GM21576 (cell line): ENCODE data around the gene CACNA1A.

Source experiments
- ATAC-seq: cut with Tn5 transposase; IDR thresholded peaks from one replicate; pipeline ENCODE4 v1.9.1; 2021; ENCODE audit warnings: mild to moderate bottlenecking, moderate library complexity; ENCODE audit not compliant: unreplicated experiment

The CACNA1A gene

DNA sequence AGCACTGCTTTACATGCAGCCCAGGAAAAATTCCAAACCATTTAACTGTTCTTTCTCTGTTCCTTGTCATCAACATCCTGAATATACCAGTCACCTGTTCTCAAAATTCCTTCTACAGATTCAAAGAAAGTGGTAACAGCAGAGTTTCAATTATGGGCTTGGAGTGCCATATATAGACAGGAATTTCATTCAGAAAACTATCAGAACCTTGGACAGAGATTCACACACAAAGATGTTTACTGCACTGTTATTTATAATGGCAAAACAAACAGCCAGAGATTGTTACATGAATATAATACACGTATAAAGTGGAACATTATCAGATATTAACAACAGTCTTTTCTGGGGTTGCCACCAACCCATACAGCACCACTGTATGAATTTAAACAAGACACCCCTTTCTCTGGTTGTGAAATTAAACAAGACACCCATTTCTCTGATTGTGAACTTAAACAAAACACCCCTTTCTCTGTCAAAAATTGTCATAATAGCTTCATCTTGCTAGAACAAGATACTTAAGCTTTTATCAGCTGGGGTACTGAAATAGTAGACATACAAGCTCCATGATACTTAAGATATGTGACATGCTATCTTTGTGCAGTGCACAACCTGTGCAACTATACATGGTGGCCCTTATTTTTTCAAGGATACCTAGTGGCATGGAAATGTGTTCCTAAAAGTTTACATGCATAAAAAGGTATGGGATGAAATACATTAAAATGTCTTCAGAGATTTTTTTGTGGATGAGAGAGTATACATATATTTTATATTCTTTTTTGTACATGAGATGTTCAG lies 12.6 kb downstream of the CACNA1A start:
- ATAC-seq: no peak

DNA sequence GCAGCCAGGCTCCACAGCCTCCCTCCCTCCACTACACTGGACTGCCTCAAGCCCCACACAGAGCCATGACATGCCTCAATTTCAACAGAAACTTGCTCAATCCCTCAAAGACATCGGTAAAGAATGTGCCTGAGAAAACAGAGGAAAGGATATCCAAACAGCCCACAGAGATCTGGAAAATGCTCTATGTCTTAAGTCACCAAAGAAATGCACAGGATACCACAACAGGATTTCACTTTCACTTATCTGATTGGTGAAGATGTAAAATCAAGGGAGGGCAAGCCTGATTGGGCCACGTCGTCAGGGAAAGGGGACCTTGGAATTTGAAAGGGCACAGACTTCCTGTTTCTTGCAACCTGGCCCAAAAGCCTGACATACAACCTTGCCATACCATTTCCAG lies 14.2 kb downstream of the CACNA1A start:
- no peak for ATAC-seq

DNA sequence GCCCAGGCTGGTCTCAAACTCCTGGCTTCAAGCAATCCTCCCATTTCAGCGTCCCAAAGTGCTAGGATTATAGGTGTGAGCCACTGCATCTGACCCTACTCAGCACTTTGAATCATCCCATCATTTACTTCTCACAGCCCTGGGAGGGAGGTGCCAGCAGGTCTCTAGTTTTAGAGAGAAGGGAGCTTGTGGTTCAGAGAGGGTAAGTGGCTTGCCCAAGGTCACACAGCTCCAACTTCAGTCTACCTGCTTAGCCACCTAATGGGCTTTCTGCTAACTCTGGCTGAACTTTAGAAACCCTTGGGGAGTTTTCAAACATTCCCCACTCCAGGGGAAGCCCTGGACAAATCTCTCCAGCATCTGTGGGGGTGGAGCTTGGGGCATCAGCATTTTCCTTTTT lies 18.3 kb downstream of the CACNA1A start:
- ATAC-seq: no peak

DNA sequence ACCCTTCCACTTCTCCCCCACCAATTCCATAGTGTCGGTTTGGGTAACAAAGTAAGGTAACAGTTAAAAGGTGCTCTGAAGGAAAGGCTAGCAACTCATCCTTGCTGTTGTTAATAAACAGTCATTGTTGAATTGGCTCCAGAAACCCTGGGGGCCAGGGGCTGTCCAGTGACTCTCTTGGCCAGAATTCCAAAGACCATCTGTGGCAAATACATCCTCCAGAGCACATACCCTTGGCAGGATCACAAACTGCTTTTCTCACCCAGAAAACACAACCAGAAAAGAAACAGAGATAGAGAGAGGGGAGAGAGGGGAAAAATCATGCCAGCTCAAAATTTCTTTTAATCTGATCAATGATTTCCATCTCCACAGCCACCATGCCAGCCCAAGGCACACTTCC lies 22.1 kb downstream of the CACNA1A start:
- ATAC-seq: no peak

DNA sequence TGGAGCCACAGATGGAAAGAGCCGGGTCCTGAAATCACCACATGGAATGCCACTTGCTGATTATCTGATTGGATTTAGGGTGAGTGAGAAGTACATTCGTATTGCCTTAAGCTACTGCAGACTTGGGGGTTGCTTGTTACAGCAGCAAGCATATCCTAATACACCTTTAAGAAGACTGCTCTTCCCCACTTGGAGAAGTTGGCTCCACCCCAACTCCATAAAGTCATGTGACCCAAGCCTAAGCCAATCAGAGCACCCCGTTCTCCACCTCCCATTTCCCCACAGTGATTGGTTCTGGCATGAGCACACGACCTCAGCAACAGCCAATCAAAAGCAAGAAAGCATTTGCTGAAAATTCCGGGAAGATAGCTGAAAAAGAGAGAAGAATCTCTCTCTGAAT lies 23.1 kb downstream of the CACNA1A start:
- no peak for ATAC-seq

DNA sequence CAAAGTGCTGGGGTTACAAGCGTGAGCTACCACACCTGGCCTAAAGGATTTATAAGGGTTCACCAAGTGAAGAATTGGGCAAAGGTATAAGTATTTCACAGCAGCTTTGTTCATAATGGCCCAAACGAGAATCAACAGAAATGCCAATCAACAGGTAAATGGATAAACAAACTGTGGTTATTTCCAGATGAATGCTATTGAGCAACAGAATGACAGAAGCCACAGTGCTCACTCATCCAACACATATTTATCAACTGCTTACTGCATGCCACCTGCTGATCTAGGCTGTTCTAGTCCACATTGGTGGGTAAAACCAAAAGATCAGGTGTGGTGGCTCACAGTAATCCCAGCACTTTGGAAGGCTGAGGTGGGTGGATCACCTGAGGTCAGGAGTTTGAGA lies 27.7 kb downstream of the CACNA1A start:
- no peak for ATAC-seq

DNA sequence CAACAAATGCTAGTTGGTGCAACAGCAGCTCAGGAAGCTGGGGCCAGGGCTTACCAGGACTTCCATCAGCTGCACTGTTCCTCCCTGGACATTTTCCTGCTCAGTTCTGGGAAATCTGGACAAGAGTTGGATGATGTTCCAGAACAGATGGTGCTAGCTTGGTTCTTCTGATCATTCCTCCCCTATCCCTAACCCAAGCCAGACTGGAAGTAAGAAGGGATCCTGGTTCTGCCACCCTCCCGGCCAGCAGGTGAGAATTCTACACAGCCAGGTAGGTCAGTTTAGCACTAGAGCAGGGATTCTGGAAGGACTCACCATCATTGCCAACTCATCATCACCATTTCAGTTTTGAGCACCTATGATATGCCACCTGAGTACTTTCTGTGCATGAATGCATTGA lies 30.2 kb downstream of the CACNA1A start:
- ATAC-seq: no peak

DNA sequence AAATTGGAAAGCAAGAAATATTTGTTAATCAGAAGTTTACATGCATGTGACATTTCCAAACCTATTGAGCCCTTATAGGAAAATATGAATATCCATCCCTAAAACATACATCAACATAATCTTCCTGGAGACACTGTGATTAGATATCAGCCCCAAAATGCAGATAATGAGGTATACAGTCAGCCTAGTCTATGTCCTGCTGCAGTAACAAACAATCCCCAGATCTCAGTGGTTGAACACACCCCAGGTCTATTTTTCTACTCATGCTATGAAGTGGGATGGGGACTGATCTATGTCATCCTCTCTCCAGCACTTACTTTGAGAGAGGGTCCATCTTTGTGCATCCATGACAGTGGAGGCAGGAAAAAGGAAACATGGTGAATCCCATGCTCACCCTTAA lies 31.2 kb downstream of the CACNA1A start:
- no peak for ATAC-seq

DNA sequence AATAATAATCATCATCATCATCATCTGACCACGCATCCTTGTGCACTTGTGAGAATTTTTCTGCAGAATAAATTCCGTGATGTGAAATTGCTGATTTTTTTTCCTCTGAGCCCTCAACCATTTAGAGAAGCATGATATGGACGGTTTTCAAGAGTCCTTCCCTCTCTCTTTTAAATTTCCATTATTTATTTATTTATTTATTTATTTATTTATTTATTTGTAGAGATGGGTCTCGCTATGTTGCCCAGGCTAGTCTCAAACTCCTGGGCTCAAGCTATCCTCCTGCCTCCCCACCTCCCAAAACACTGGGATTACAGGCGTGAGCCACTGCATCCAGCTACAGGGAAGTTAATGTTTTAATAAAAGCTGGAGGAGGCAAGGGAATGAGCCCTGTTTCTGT lies 39.6 kb downstream of the CACNA1A start:
- no peak for ATAC-seq

DNA sequence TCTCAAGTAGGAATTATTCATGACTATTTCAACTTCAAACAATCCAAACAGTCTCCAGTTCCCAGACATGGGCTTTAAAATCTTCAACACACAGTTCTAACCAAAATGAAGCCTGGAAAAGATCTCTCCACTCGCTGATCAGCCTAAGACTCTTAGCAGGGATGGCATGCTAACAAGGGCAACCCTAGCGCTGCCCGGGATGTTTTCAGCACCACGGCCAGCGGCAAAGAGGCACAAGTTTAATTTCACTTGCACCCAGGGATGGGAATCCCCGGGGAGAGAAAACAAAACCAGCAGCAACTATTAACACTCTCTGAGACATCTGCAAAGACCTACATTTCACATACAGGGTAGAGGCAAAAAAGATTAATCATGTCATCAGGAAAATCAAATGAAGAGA lies 43.0 kb downstream of the CACNA1A start:
- no peak for ATAC-seq

DNA sequence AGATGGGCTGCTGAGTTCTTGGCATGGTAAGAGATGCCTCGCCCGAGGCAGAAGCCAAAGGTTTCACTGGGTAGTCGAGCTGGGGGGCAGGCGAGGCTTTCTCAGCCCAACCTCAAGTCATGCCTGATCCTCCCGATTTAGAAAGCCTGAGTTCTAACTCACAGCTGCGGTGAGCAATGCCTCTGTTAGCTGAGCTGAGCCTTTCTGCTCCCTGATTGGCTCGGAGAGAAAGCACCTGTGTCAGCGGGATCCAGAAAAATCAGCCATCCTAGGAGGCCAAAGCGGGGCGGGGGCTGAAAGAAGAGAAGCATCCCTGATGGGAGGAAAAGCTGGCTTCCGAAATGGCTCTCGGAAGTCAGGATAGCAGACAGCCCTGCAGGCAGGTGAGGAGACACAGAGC lies 44.7 kb downstream of the CACNA1A start:
- no peak for ATAC-seq

DNA sequence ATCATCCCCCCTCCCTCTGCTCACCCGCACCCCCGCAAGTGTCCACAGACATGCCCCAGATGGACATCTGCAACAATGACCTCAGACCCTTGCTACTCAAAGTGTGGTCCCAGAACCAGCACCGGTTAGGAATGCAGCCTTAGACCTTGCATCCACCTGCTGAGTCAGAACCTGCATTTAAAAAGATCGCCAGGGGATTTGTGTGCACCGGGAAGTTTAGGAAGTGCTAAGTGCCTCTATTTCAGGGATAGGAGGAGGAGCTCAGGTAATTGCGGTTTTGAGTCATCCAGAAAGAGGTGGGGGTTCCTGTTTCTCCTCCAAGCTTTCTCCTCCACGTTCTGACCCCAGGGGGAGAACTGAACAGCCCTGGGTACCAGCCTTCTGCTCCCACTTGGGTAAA lies 46.2 kb downstream of the CACNA1A start:
- no peak for ATAC-seq

DNA sequence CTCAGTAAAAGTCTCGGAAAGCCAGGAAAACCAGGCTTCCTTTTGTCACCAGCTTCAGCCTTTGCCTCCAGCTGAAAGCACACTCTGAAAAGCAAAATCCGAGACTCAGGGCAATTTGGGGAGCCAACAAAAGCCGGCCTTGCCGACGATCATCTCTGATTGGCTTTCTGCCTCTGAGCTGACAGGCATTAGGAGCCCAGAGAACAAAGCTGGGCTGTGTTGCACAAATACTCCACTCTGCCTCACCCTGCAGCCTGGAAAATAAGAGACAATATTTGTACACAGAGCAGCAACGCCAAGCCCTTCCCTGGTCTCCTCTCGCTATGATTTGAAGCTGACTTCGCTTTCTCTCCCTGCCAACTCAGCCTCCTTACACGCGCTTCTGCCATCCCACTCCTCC lies 46.9 kb downstream of the CACNA1A start:
- ATAC-seq: no peak

DNA sequence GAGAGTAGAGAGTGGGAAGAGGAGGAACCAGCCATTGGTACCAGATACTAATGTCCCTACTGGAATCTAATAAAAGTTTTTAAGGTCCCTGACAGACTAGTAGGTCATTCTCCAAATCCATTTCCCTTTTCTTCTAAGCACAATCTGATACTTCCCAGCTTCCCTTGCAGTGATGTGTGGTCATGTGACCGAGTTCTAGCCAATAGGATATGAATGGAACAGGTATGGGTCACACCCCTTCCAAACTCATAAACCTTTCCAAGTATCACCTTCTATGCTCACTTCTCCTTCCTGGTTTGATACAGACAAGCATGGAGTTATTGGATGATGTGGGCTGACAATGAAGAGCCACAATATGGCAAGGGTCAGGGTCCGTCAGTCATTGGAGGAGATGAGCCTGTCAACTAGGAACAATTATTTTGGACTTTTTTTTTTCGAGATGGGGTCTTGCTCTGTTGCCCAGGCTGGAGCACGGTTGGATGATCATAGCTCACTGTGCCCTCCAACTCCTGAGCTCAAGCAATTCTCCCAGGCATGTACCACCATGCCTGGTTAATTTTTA lies 54.8 kb downstream of the CACNA1A start:
- no peak for ATAC-seq

DNA sequence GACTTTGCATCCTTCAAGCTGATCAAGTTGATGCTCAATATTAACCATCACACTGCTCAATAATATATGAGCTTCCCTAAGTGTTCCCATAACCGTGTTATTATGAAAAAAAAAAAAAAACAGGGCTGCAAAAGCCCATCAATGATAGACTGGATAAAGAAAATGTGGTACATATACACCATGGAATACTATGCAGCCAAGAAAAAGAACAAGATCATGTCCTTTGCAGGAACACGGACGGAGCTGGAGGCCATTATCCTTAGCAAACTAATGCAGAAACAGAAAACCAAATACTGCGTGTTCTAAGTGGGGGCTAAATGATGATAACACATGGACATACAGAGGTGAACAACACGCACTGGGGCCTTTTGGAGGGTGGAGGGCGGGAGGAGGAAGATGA lies 58.3 kb downstream of the CACNA1A start:
- ATAC-seq: no peak

DNA sequence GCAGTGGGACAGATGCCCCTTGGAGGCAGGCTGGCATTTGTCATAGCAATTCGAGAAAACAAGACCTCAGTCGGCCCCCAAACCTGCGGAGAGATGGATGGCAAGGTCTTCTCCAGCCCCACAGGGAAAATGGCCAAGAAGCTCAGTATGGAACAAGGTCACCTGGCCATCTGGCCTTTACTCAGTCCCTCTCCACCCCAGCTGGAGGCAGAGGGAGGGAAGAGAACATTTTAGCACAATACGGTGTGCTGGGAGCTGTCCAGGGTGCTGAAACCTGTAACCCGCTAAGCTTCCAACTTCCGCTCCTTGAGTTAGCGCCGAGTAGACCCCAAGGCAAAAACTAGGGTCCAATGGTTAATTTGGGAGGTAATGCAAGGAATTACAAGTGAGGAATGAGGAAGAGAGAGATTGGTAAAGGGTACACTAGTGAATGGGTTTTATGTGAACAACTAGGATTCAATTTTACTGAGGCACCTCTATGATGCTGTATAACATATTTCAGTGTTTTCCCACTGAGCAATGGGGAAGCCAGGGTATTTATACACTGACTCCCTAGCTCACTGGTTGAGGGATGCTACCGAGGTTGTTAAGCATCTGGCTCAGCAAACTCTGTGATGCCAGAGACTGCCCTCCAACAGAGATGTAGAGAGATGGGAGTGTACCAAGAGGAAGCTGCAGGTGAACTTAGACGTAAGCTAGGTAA lies 64.3 kb downstream of the CACNA1A start:
- no peak for ATAC-seq

DNA sequence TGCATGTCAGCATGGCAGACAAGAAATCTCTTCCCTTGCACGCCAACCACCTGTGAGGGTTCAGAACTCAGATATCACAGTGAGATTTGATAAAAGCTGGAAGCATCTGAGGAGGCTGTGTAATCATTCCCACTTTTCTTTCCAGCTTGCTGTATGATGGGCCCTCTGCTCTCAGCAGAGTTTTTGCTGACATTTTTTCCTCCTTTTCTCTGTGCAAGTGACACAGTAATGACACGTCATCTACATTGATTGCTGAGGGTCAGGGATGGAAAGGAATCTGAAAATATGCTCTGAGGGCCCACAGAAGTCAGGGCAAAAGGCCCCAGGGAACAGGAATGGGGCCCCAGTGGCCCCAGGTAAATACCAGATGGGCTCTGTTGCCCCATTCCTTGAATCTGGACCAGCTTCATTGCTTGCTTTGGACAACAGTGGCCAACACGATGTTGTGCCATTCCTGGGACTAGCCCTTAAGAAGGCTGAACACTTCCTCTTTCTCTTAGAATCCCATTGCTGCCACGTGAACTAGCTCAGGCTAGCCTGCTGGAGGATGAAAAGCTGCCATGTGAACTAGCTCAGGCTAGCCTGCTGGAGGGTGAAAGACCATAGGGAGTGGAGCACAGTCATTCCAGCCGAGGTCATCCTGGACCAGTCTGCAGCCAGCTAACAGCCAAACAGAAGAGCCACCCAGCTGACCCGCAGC lies 68.2 kb downstream of the CACNA1A start:
- no peak for ATAC-seq

DNA sequence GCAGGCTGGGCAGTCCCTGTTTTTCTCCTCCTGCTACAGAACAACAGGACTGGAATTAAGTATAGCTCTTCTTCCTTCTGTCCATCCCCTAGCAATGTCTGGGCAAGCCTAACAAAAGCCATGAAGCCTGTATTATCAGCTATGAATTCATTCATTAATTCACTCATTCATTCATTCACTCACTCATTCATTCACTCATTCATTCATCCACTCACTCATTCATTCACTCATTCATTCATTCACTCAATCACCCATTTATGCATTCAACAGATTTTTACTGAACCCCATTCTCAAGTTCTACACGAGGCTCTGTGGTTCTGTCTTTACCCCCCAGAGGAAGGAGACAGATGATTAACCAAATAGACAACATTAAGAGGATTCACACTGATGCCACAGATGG lies 69.9 kb downstream of the CACNA1A start:
- no peak for ATAC-seq

DNA sequence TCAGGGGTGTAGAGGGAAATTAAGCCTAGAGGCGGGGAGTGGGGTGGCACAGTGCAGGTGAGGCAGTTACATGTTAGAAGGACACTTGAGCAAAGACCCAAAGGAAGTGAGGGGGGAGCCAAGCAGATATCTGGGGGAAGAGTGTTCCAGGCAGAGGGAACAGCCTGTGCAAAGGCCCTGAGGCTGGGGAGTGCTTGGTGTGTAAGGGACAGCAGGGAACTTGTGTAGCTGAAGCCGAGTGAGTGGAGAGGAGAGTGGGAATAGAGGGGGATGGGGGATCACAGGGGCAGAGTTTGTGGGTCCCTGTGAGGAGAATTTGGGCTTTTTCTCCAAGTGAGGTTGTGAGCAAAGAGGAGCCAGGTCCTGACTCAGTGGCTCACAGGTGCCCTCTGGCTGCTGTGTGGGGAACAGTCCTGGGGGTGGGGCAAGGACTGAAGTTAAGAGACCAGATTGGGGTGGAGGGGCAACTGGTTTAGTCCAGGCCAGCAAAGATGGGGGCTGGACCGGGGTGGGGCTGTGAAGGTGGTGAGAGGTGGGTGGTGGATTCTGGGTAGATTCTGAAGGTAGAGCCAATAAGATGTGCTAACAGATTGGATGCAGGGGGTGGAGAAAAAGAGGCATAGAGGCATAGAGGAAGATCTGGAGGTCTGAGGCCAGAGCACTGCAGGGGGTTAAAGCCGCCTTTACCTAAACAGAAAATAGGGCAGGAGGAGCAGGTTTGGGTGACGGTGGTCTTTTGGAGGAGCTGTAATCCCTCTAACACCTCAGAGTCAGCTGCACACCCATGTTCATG lies 75.3 kb downstream of the CACNA1A start:
- no peak for ATAC-seq

DNA sequence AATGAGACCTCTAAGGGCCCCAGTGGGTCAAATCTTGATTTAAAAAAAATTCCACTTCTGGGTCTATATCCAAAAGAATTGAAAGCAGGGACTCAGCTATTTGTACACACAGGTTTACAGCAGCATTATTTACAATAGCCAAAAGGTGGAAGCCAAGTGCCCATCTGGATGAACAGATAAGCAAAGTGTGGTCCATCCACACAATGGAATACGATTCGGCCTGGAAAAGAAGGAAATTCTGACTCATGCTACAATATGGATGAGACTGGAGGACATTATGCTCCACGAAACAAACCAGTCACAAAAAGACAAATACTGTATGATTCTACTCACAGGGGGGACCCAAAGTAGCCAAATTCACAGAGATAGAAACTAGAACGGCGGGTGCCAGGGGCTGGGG lies 76.7 kb downstream of the CACNA1A start:
- ATAC-seq: no peak

DNA sequence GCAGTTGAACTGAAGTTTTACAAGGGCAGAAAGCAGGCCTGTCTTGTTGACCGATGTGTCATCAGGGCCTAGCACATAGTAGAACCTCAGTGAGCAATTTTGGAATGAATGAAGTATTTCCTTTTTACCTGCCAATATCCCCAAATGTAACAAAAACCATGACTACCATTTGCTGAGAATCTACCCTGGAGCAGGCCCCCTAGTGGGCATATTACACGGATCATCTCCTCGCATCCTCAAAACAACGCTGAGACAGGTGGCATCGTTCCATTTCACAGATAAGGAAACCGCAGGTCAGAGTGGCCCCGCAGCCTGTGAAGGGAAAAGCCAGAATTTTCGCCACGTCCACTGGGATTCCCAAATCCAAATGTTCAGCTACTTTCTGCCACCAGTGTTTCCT lies 77.9 kb downstream of the CACNA1A start:
- no peak for ATAC-seq
